Transverse colon (tissue), 4 donors: ENCODE measurements around the gene NEK4. TPM values are rescaled to one million over a fixed set of nuclear protein-coding genes. Genes with fewer than 3 reads are reported as not detected.

ENCODE experiments used
- DNase-seq: peaks from one replicate; pipeline ENCODE4 v3.0.0-alpha.2; 2019
- H3K27ac ChIP-seq, 4 donors: fragments of 200-600 bp; sonication (generic); 2 replicates each; pipeline ENCODE4 v1.5.1; 2016 to 2018; ENCODE audit warnings: inconsistent platforms in 4 of 4
- H3K27me3 ChIP-seq: fragments of 200-600 bp; sonication (generic); 2 replicates; pipeline ENCODE4 v1.5.1; 2017; ENCODE audit warnings: inconsistent platforms
- H3K36me3 ChIP-seq, 4 donors: fragments of 200-600 bp; sonication (generic); 2 replicates each; pipeline ENCODE4 v1.5.1; 2017 to 2019; ENCODE audit warnings: inconsistent platforms in 4 of 4
- H3K4me1 ChIP-seq, 4 donors: fragments of 200-600 bp; sonication (generic); 2 replicates each; pipeline ENCODE4 v1.5.1; 2017 to 2020; ENCODE audit warnings: inconsistent platforms in 4 of 4
- H3K4me3 ChIP-seq, 4 donors: fragments of 200-600 bp; sonication (generic); 1 replicate in 1 of 4; 2 replicates in 3 of 4; pipeline versions ENCODE4 v1.5.1 to v1.6.1; 2017 to 2019; ENCODE audit warnings: inconsistent platforms in 4 of 4
- H3K9me3 ChIP-seq, 2 donors: fragments of 200-600 bp; sonication (generic); 2 replicates each; pipeline ENCODE4 v1.5.1; 2017 to 2019; ENCODE audit warnings: inconsistent platforms in 2 of 2
- EP300 ChIP-seq: sonication (generic); formaldehyde crosslinking; IDR thresholded peaks from one replicate; pipeline ENCODE4 v1.6.1; 2017; ENCODE audit warnings: antibody characterized with exemption, low read depth
- POLR2A ChIP-seq: fragments of 450-650 bp; IDR thresholded peaks from one replicate; pipeline ENCODE4 v1.6.1; 2016; ENCODE audit warnings: antibody characterized with exemption, mild to moderate bottlenecking, moderate library complexity
- POLR2AphosphoS5 ChIP-seq, 3 donors: sonication (generic); formaldehyde crosslinking; IDR thresholded peaks; one replicate each; pipeline ENCODE4 v1.6.1; 2016; ENCODE audit warnings: antibody characterized with exemption in 3 of 3
- WGBS, 2 donors: methylation state at CpG; one replicate each; pipeline ENCODE4 v1.1.5; 2018; ENCODE audit warnings: low coverage in 1 of 2; 5-methylcytosine and 5-hydroxymethylcytosine counted together
- in situ Hi-C, 4 donors: fragments of 200-750 bp; cut with MboI; loops; one replicate each; pipeline versions ENCODE4 v1.15.0 to v1.15.1; 2017; ENCODE audit warnings: low sequenced_read_pairs in 3 of 4, low pct_ligation_motif_present in 1 of 4, low pct_unique_long_range_greater_than_20kb in 1 of 4
- intact Hi-C: fragments of 100-400 bp; cut with DNase I; formaldehyde crosslinking; loops from one replicate; pipeline ENCODE4 v1.15.1; 2023; ENCODE audit warnings: low total_unique reads
- total RNA-seq, 4 donors: library from RNA; depleted of rRNA; stranded (reverse); fragments of >200 nt; gene quantifications; one replicate each; pipeline ENCODE4 v1.1.0, GENCODE V29; 2016
- TF ChIP-seq, protein P1 (sequence below), 5 experiments: fragments of 200-600 bp in 3 of 5; fragments of 450-650 bp in 2 of 5; sonication (generic) in 3 of 5; IDR thresholded peaks; 1 replicate in 2 of 5; 2 replicates in 3 of 5; pipeline ENCODE4 v1.5.1; 2016 to 2017; ENCODE audit warnings: antibody characterized with exemption in 5 of 5, inconsistent platforms in 3 of 5, mild to moderate bottlenecking in 2 of 5, moderate library complexity in 1 of 5

NEK4 gene
- total RNA-seq, 4 donors from 2014 or later: 14.6 to 35.0 (median 22.1) TPM

DNA sequence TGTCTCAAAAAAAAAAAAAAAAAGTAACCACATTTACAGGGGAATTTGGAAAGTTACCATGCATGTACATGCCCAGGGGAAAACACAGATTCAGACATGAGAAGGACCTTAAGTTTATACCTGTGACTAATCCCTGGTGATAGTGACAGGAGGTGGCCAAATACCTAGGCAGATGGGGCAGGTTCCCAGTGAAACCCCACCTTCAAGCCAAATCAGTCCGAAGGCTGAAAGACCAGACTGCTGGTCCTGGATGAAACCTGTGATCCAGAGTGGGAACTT lies 49.1 kb downstream of the NEK4 start:
- TF ChIP-seq POLR2A (no peak), EP300 (no peak), POLR2AphosphoS5 (IDR thresholded peaks at IDR 0.05) (no peak)
- TF ChIP-seq, protein P1, sequence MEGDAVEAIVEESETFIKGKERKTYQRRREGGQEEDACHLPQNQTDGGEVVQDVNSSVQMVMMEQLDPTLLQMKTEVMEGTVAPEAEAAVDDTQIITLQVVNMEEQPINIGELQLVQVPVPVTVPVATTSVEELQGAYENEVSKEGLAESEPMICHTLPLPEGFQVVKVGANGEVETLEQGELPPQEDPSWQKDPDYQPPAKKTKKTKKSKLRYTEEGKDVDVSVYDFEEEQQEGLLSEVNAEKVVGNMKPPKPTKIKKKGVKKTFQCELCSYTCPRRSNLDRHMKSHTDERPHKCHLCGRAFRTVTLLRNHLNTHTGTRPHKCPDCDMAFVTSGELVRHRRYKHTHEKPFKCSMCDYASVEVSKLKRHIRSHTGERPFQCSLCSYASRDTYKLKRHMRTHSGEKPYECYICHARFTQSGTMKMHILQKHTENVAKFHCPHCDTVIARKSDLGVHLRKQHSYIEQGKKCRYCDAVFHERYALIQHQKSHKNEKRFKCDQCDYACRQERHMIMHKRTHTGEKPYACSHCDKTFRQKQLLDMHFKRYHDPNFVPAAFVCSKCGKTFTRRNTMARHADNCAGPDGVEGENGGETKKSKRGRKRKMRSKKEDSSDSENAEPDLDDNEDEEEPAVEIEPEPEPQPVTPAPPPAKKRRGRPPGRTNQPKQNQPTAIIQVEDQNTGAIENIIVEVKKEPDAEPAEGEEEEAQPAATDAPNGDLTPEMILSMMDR (IDR thresholded peaks at IDR 0.05): no peak
- intact Hi-C loops: no loop called here
- Histone ChIP-seq H3K27me3 (no peaks in the 10 kb centered on the region), H3K9me3 (no peaks in the 10 kb centered on the region), H3K27ac (no peak overlapping the region), H3K4me3 (no peak overlapping the region), H3K4me1 (peaks cover 0 to 9% (median 0%) of the 10 kb centered on the region in 4 donors), H3K36me3 (peaks cover 0 to 5% (median 0%) of the 10 kb centered on the region in 4 donors)
- in situ Hi-C loops: no loop called here
- no peak for DNase-seq
- 100% methylated on average over 1 of the region's 1 CpG; no CpG with 5 or more reads in 1 of the 2 donors for WGBS, 2 donors

DNA sequence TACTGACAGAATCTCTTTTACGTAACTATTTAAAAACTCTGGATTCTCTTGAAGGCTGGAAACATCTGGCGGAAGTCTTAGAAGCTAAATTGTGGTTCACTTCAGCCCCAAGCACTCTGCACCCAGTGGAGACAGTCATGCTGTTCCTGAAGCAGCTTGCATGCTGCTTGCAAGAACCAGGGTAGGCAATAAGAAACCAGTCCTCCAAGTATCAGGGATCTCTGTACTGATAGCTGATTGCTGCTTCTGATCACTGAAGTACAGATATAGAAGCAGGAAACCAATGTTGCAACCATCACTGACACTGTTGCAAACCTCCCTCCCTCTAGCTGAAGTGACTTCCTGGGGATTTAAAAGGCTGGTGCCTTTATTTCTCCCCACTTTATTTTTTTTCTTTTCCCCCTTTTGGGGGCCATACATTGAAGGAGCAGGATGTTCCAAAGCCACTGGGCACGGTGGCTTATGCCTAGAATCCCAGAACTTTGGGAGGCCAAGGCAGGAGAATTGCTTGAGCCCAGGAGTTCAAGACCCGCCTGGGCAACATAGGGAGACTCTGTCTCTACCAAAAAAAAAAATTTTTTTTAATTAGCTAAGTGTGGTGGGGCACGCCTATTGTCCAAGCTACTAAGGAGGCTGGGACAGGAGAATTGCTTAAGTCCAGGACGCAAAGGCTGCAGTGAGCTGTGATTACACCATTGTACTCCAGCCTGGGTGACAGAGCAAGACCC lies 49.6 kb downstream of the NEK4 start:
- no peaks in the 10 kb centered on the region for H3K27me3 ChIP-seq
- H3K27ac ChIP-seq: peak overlapping the region in 2 of 4 donors; percentile 16 to 22
- no peaks in the 10 kb centered on the region for H3K9me3 ChIP-seq
- peaks cover 0 to 5% (median 0%) of the 10 kb centered on the region in 4 donors for H3K36me3 ChIP-seq
- TF ChIP-seq POLR2A: no peak
- TF ChIP-seq POLR2AphosphoS5 (IDR thresholded peaks at IDR 0.05): no peak
- no peak for TF ChIP-seq EP300
- TF ChIP-seq, protein P1 (IDR thresholded peaks at IDR 0.05): no peak
- peaks cover 0 to 9% (median 0%) of the 10 kb centered on the region in 4 donors for H3K4me1 ChIP-seq
- DNase-seq: no peak
- WGBS, 2 donors: 63 to 76% methylated on average over 3 to 6 of the region's 6 CpGs
- in situ Hi-C loops (no loop called here), intact Hi-C loops (no loop called here)
- no peak overlapping the region for H3K4me3 ChIP-seq

DNA sequence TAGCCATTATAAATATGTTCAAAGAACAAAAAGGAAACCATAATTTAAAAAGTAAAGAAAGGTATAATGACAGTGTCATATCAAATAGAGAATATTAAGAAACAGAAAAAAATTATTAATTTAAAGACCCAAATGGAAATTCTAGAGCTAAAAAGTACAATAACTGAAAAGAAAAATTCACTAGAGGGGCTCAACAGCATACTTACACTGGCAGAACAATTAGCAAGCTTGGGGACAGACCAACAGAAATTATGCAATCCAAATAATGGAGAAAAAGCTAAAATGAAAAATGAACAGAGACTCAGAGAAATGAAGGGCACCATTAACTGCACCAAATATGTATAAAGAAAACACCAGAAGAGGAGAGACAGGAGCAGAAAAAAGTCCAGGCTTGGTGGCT lies 51.1 kb downstream of the NEK4 start:
- H3K4me3 ChIP-seq: no peak overlapping the region
- TF ChIP-seq, protein P1 (IDR thresholded peaks at IDR 0.05): no peak
- TF ChIP-seq POLR2AphosphoS5 (IDR thresholded peaks at IDR 0.05) (no peak), POLR2A (no peak), EP300 (no peak)
- H3K36me3 ChIP-seq: peaks cover 0 to 5% (median 0%) of the 10 kb centered on the region in 4 donors
- no peaks in the 10 kb centered on the region for H3K9me3 ChIP-seq
- in situ Hi-C loops: no loop called here
- H3K27ac ChIP-seq: no peak overlapping the region
- intact Hi-C loops: no loop called here
- H3K27me3 ChIP-seq: no peaks in the 10 kb centered on the region
- H3K4me1 ChIP-seq: peaks cover 0 to 9% (median under 1%) of the 10 kb centered on the region in 4 donors
- DNase-seq: no peak

DNA sequence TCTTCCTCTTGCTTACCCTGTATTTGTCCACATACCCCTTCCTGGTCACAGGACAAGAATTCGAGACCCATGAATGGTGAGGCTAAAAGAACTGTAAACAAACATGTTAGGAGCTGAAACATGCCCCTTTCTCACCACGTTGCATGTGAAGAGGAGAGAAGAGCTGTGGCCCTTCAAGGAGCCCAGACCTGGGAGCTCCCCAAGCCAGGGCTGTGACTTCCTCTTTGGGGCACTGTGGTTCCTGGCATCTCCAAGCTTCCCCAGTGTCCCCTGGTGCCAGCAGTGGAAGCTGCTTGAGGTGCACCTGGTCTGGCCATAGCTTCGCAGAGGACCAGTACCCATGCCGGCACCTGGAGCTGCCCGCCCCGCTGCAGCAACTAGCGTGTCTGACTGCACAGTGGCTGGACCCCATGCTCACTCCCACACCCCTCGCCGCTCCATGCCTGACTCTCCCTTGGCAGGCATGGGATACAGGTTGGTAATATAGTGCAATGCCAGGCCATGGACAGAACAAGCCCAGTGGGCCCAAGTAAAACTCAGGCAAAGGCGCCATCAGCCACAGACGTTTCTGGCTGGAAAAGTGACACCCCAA lies 54.9 kb downstream of the NEK4 start:
- no peak for DNase-seq
- no peak for TF ChIP-seq POLR2A
- no peak for TF ChIP-seq POLR2AphosphoS5 (IDR thresholded peaks at IDR 0.05)
- TF ChIP-seq, protein P1 (IDR thresholded peaks at IDR 0.05): no peak
- TF ChIP-seq EP300: no peak
- Histone ChIP-seq H3K4me3 (no peak overlapping the region), H3K9me3 (no peaks in the 10 kb centered on the region), H3K4me1 (peaks cover 0 to 4% (median 2%) of the 10 kb centered on the region in 4 donors), H3K27ac (no peak overlapping the region), H3K27me3 (no peaks in the 10 kb centered on the region), H3K36me3 (peaks cover 0 to 5% (median 0%) of the 10 kb centered on the region in 4 donors)
- in situ Hi-C loops (no loop called here), intact Hi-C loops (no loop called here)
- 80 to 82% methylated on average over 1 to 11 of the region's 11 CpGs for WGBS, 2 donors
